ENCODE data around the gene SNRPA. TPM values are rescaled to one million over a fixed set of nuclear protein-coding genes. Genes with fewer than 3 reads are reported as not detected.
"Not testable (repeated sequence)": the region's sequence is repeated elsewhere in the genome, so short reads cannot be mapped to it uniquely, and the experiment has no call there.

Gene SNRPA
- total RNA-seq, 1 experiment from 2014 or later, result 68.4 TPM

DNA sequence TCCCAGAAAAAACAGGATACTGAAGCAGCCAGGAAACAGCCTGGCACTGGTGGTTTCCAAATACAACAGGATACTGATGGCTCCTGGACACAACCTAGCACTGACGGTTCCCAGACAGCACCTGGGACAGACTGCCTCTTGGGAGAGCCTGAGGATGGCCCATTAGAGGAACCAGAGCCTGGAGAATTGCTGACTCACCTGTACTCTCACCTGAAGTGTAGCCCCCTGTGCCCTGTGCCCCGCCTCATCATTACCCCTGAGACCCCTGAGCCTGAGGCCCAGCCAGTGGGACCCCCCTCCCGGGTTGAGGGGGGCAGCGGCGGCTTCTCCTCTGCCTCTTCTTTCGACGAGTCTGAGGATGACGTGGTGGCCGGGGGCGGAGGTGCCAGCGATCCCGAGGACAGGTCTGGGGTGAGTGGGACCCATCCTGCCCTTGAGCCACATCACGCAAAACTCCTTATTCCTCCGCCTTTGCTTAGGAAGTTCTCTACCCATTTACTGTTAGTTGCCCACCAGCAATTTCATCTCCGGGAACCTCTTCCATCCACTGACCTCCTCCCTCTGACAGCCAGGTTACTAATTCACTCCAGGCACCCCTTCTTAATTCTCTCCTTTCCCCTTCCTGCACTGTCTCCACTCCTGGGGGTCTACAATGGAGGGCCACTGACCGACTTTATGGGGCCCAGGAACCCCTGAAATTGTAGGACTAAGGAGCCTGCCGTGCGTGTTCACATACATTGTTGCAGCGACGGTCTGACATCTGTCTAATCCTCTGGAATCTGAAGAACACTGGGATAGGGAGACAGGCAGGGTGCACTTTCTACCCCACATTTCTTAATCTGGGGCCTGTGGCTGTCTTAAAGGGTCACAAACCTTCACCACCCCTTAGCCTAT, 32.9 kb upstream of the SNRPA start:
- no peaks in the 10 kb centered on the region for H3K27me3 ChIP-seq
- peak; percentile 51 for DNase-seq
- peak overlapping the region; percentile 63 for H3K4me3 ChIP-seq
- H3K9me3 ChIP-seq, result no peaks in the 10 kb centered on the region
- H3K36me3 ChIP-seq, result peaks cover 21% of the 10 kb centered on the region

DNA sequence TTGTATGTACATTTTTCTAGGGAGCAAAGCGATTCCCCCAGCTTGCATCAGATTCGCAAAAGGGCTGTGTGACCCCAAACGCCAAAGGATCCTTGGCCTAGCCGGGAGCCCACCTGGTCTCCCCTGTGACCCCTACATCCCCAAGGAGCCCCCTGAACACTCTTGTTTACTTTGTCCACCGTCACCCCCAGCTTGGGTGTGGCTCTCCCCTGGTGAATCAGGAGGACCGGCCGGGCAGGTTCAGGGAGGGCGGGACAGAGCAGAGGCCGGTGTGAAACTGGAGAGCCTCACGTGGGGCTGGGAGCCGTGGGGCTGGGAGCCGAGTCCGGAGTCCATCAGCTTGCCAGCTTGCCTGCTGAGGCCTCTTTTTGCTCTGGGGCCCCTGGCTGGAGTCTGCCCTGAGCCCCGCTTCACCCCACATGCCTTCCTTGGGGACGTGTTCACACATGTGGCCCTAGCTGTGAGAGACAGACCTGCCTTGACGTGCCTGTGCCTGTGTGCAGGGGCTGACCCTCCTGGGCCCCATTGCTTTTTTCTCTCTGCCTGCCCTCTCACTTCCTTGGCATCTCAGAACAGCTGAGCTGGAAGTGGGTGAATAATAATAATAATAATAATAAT, 32.1 kb upstream of the SNRPA start:
- peaks cover 2% of the 10 kb centered on the region; the same call in 1 of the 2 replicates for H3K9me3 ChIP-seq
- peak; percentile 62 for DNase-seq
- H3K36me3 ChIP-seq, result peaks cover 28% of the 10 kb centered on the region

GRCh38 chr19:40719414-40719894, 31.5 kb upstream of the SNRPA start:
- H3K9me3 ChIP-seq, result peaks cover 2% of the 10 kb centered on the region; the same call in 1 of the 2 replicates
- peaks cover 33% of the 10 kb centered on the region for H3K36me3 ChIP-seq
- no peaks in the 10 kb centered on the region for H3K27me3 ChIP-seq
- DNase-seq, result no peak
- H3K4me3 ChIP-seq, result peak overlapping the region; percentile 63

More for the DNA sequence above, 32.1 kb upstream of the SNRPA start:
- Histone ChIP-seq H3K4me3 (peak overlapping the region; percentile 63), H3K27me3 (no peaks in the 10 kb centered on the region)

GRCh38 chr19:40721140-40721486, 29.9 kb upstream of the SNRPA start:
- Histone ChIP-seq H3K4me3 (no peak overlapping the region), H3K9me3 (peaks cover 2% of the 10 kb centered on the region; the same call in 1 of the 2 replicates), H3K36me3 (peaks cover 43% of the 10 kb centered on the region), H3K27me3 (no peaks in the 10 kb centered on the region)
- no peak for DNase-seq

DNA sequence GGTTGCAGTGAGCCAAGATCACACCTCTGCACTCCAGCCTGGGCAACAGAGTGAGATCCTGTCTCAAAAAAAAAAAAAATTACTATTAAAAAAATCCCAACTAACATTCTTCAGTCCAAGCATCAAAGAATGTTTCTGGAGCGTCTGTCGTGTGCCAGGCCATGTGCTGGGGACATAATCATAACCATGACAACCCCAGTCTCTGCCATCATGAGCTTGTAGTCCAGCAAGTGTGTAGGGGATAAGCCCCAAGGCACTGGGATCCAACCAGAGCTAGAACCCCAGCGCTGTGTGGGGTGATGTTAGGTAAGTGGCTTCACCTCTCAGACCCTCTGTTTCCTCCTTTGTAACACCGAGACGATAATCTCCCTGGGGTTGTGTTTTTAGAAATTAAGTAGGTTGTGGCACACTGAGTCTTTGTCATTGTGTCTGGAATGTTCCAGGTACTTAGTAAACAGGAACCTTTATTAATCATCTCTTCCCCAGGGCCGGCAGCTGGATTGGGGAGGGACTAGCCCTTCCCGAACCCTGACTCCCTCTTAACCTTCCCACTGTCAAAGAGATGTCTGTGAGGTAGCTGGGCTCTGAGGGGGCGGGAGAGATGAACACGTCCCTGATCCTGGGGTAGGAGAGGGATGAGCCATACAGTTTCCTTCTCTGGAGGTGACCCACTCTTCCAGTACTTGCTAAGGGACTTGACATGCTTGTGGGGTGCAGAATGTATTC, 28.9 kb upstream of the SNRPA start:
- Histone ChIP-seq H3K9me3 (peaks cover 6% of the 10 kb centered on the region; the same call in 1 of the 2 replicates), H3K36me3 (peaks cover 53% of the 10 kb centered on the region), H3K27me3 (no peaks in the 10 kb centered on the region), H3K4me3 (no peak overlapping the region)
- no peak for DNase-seq

DNA sequence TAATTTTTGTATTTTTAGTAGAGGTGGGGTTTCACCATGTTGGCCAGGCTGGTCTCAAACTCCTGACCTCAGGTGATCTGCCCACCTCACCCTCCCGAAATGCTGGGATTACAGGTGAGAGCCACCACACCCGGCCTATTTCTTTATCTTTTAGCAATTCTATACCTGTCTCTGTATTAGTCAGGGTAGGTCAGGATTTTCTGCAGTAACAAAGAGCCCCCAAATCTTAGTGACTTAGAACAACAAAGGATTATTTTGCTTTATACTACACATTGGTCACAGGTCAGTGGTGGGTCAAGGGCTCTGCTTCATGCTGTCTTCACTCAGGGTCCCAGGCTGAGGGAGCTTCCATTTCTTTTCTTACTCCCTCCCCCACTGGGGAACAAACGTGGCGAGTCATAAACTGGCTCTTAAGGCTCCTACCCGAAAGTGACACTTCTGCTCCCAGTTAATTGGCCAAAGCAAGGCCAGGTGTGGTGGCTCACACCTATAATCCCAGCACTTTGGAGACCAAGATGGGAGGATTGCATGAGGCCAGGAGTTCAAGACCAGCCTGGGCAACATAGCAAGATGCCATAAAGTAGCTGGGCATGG, 27.2 kb upstream of the SNRPA start:
- Histone ChIP-seq H3K4me3 (no peak overlapping the region), H3K9me3 (peaks cover 6% of the 10 kb centered on the region; the same call in 1 of the 2 replicates), H3K36me3 (peaks cover 66% of the 10 kb centered on the region), H3K27me3 (no peaks in the 10 kb centered on the region)
- no peak for DNase-seq

DNA sequence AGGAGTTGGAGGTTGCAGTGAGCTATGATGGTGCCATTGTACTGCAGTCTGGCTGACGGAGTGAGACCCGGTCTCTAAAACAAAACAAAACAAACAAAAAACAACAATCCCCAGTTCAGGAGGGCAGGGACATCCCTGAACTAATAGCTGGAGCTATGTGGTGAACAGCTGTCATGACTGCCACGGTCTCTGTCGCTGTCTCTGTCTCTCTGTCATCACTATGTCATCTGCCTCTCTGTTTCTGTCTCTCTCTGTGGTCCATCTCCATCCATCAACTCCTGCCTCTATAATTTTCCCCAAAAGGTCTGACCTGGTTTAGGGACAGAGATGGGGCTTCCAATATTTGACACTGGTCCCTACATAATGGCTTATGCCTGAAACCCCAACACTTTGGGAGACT, 26.7 kb upstream of the SNRPA start:
- Histone ChIP-seq H3K4me3 (no peak overlapping the region), H3K36me3 (peaks cover 71% of the 10 kb centered on the region), H3K27me3 (no peaks in the 10 kb centered on the region), H3K9me3 (peaks cover 6% of the 10 kb centered on the region; the same call in 1 of the 2 replicates)
- DNase-seq, result no peak

DNA sequence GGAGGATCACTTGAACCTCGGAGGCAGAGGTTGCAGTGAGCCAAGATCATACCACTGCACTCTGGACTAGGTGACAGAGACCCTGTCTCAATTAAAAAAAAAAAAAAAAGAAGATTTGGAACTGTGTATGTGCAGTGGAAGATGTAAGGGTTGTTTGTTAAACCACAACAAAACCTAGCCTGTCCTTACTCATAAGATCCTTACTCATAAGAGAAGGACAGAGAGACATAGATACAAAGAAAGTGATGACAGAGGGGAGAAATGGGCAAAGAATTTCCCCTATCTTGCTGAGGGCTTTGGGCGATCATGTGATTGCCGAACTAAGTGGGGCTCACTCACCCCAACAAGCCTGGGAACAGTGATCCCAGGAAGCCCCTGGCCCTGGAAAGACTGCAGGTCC, 26.1 kb upstream of the SNRPA start:
- DNase-seq, result no peak
- Histone ChIP-seq H3K9me3 (peaks cover 6% of the 10 kb centered on the region; the same call in 1 of the 2 replicates), H3K27me3 (no peaks in the 10 kb centered on the region), H3K36me3 (peaks cover 71% of the 10 kb centered on the region), H3K4me3 (no peak overlapping the region)

- Histone ChIP-seq H3K36me3 (peaks cover 76% of the 10 kb centered on the region), H3K4me3 (no peak overlapping the region), H3K9me3 (peaks cover 6% of the 10 kb centered on the region; the same call in 1 of the 2 replicates), H3K27me3 (no peaks in the 10 kb centered on the region)
- DNase-seq, result no peak
Measured at GRCh38 chr19:40726279-40726678, 24.7 kb upstream of the SNRPA start.

DNA sequence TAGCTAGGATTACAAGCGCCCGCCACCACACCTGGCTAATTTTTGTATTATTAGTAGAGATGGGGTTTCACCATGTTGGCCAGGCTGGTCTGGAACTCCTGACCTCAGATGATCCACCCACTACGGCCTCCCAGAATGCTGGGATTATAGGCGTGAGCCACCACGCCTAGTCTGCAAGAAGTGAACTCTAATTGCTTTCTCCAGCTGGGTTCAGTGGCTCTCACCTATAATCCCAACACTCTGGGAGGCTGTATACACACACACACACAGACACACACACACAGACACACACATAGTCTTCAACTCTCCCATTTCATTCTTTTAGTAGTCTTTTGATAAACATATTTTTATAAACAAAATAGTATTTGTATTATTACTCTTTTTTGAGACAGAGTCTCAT, 20.9 kb upstream of the SNRPA start:
- not testable (repeated sequence) for H3K9me3 ChIP-seq, H3K4me3 ChIP-seq, H3K27me3 ChIP-seq, DNase-seq
- H3K36me3 ChIP-seq, result peaks cover 64% of the 10 kb centered on the region

GRCh38 chr19:40732304-40732703, 18.7 kb upstream of the SNRPA start:
- H3K9me3 ChIP-seq, DNase-seq, H3K27me3 ChIP-seq, H3K4me3 ChIP-seq: not testable (repeated sequence)
- H3K36me3 ChIP-seq, result peaks cover 61% of the 10 kb centered on the region

GRCh38 chr19:40733149-40733548, 17.9 kb upstream of the SNRPA start:
- Histone ChIP-seq H3K4me3 (no peak overlapping the region), H3K9me3 (no peaks in the 10 kb centered on the region), H3K27me3 (no peaks in the 10 kb centered on the region), H3K36me3 (peaks cover 59% of the 10 kb centered on the region)
- DNase-seq, result no peak

GRCh38 chr19:40735013-40735771, 15.8 kb upstream of the SNRPA start:
- H3K9me3 ChIP-seq, result no peaks in the 10 kb centered on the region
- H3K27me3 ChIP-seq, result no peaks in the 10 kb centered on the region
- H3K4me3 ChIP-seq, result no peak overlapping the region
- H3K36me3 ChIP-seq, result peaks cover 63% of the 10 kb centered on the region
- no peak for DNase-seq

DNA sequence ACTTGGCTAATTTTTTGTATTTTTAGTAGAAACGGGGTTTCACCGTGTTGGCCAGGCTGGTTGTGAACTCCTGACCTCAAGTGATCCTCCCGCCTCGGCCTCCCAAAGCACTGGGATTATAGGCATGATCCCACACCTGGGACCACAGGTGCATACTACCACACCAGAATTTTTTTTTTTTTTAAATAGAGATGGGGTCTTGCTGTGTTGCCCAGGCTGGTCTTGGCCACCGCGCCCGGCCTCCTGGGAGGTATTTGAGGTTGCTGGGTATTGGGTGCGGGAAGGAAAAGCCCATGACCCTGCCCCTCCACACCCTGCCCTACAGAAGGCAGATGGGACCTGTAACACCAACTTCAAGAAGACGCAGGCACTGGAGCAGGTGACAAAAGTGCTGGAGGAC, 14.3 kb upstream of the SNRPA start:
- DNase-seq, result no peak
- peaks cover 55% of the 10 kb centered on the region for H3K36me3 ChIP-seq

DNA sequence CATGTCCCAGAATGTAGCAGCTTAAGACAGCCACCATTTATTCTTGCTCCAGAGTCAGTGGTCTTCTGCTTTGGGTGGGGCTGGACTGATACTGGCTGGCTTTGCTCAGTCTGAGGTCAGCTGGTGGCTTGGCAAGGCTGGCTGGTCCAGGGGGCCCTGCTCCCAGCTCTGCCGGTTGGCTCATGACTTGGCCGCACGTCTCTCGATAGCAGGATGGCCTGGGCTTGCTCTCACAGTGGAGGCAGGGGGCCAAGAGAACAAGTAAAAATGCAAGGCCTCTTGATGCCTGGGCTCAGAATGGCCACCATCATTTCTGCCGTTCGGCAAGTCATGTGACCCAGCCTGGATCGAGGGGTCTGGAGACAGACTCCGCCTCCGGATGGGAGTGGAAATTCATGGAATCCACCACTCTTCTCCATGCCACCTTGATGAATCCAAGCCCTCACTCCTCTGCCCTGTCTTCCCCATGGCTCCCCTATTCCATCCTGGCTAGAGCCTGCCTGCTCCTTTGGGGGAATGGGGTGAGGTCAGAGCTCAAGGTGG, 13.8 kb upstream of the SNRPA start:
- peaks cover 59% of the 10 kb centered on the region for H3K36me3 ChIP-seq
- H3K9me3 ChIP-seq, result no peaks in the 10 kb centered on the region
- H3K4me3 ChIP-seq, result no peak overlapping the region
- no peak for DNase-seq
- no peaks in the 10 kb centered on the region for H3K27me3 ChIP-seq

More for the DNA sequence above, 14.3 kb upstream of the SNRPA start:
- Histone ChIP-seq H3K9me3 (no peaks in the 10 kb centered on the region), H3K4me3 (no peak overlapping the region), H3K27me3 (no peaks in the 10 kb centered on the region)
